ENCODE data around the gene BRINP3.
A peak's percentile ranks its signal among the peaks of the same experiment; 100 is the strongest.

BRINP3 gene

DNA sequence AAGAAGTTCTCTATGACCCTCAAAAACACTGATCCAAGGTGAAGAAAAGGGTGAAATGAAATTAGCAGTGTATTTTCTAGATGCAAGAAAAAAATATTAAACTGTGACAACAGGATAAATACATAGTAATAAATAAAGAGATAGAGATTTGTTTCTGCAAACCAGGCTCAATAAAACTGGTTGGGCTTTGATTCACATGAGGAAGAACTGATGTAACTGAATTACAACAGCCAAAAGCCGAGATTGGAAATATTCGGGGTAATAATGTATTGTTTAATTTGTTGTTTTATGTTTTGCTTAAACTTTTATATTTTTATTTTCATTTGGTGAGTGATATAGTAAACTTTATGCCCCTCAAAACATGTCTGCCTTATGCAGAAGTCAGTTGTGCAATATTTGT lies 285.0 kb downstream of the BRINP3 start:
- no peak for DNase-seq

DNA sequence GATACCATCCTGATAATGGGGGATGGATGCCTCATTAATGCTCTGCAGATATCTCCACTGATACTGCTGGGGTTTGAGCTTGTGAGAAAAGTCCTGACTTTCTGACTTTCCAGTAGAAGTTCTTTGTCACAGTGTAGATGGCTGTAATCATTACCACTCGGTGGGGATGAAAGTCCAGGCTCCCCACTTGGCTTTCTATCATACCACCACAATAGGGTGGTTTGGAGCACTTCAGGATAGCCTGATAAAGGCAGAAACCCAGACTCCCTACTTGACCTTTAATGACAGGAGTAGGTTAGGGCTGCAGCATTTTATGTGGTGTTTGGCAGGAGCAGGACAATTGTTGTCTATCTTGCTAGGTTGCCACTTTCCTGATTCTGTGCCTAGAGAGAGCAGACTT lies 294.1 kb downstream of the BRINP3 start:
- no peak for DNase-seq

DNA sequence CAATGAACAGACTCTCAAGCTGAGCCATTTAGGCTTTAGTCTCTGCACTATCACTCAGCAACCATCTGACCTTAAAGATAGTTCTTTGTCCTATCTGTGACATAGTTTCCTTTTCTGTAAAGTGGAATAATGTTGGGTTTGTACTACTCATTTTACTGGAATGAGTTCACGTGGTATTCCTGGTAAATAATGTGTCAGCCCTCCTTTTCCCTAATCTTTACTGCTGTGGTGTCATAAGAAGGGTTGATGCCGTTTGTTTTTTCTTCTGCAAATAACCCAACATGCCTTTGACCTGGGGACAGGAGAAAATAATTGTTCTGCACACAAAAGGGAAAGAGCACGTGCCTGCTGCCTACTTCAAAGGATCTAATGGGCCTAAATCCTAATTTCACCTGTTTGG lies 297.8 kb downstream of the BRINP3 start:
- DNase-seq = no peak

DNA sequence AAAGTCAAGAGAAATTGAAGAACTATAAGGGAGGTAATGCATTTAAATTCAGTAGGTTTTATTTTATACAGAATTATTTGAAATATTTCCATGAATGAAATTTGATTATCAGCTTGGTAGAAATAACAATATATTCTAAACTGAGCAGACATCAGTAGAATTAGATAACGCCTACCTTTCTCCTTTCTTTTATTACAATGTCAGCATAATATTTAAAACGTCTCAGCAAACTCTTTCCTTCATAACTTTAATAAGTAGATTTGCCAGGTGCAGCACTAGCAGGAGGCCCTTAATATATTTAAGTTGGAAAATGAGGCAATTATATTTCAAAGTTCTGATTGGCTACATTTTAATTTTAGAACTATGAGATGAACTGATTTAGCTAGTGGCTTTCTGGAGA lies 298.8 kb downstream of the BRINP3 start:
- no peak for DNase-seq

GRCh38 chr1:190177555-190177954 lies 300.1 kb downstream of the BRINP3 start:
- DNase-seq = no peak

GRCh38 chr1:190176776-190177175 lies 300.9 kb downstream of the BRINP3 start:
- DNase-seq = no peak

- DNase-seq = no peak
Observed at GRCh38 chr1:190175320-190175719, 302.3 kb downstream of the BRINP3 start.

GRCh38 chr1:190172651-190173430 lies 304.8 kb downstream of the BRINP3 start:
- DNase-seq = no peak

GRCh38 chr1:190170321-190170720 lies 307.3 kb downstream of the BRINP3 start:
- DNase-seq = no peak

GRCh38 chr1:190169311-190170067 lies 308.2 kb downstream of the BRINP3 start:
- no peak for DNase-seq

DNA sequence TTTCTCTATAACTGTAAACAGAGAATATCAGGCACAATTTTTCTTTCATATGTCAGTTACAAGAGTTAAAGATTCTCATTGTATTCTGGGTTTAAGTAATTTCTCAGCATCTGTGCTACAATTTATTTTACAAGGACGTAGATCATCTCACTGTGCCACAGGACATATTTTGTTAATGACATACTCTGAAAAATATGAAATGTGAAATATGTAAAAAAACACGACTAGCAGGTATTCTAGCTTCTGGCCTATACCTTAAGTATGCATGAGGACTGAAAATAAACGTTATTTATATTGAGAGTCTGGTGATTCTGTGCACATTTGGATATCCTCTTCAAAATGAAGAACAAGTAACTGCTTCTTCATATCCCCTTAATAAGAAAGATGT lies 308.8 kb downstream of the BRINP3 start:
- DNase-seq = no peak

- DNase-seq = no peak
Observed at GRCh38 chr1:190168116-190168892, 309.4 kb downstream of the BRINP3 start.

GRCh38 chr1:190159146-190159545 lies 318.5 kb downstream of the BRINP3 start:
- DNase-seq = no peak

GRCh38 chr1:190154744-190155143 lies 322.9 kb downstream of the BRINP3 start:
- no peak for DNase-seq

DNA sequence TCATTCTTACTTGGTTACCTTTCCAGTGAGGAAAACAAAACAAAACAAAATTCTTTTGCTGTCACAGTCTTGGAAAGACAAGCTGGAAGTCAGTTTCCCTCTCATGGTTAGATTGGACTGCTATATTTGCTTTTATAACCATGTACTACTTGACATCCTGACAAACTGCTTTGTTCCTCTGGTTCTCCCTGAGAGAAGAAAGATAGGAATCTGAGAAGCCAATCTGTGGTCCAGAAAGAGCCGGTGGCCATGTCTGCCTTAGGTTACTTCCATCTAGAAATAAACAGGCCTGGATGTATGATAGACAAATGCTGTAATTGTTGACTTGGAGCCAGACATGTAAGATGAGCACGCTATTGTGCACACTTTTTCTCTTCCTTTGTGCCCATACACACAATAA lies 330.0 kb downstream of the BRINP3 start:
- DNase-seq = peak in 1 of 56 donors; percentile 0

- no peak for DNase-seq
Observed at GRCh38 chr1:190144650-190145049, 333.0 kb downstream of the BRINP3 start.

GRCh38 chr1:190140644-190141043 lies 337.0 kb downstream of the BRINP3 start:
- peak in 1 of 56 donors; percentile 0 for DNase-seq

DNA sequence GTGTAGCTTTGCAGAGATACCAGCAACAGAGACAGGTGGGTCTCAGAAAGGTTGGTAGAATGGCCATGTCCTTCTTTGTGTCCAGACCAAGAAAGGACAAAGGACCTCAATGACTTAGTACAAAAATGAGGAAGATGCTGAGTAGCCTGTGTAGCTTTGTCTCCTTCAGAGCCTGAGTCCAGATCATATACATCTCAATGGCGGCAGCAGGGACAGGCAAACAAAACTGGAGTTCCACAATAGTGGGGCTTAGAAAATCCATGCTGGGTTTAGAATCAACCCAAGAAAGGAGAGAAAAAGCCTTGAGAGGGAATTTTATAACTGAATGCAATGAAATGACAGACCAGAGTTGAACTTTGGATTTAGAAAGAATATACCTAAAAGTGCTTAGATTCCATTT lies 339.0 kb downstream of the BRINP3 start:
- no peak for DNase-seq

- no peak for DNase-seq
Observed at GRCh38 chr1:190138266-190138665, 339.4 kb downstream of the BRINP3 start.

- DNase-seq = no peak
Observed at GRCh38 chr1:190129366-190129765, 348.3 kb downstream of the BRINP3 start.

DNA sequence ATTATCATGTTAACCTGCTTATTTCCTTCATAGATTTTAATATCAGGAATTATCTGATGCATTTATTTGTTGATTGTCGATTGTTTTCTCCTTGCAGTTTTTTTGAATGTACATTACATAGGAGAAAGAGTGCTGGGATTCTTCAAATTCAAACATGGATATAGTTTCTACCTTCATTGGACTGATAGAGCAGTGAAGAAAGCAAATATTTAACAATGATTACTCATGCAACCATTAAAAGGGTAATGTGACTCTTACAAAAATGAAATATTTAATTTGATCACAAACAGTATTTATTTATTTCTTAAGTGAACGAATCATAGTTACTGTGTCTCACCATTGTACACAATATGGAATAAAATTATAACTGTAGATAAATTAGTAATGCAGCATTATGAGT lies 350.9 kb downstream of the BRINP3 start:
- no peak for DNase-seq

GRCh38 chr1:190124068-190124467 lies 353.6 kb downstream of the BRINP3 start:
- DNase-seq = no peak
